ENCODE measurements around the gene SMPD1.

- no peak for TF ChIP-seq EP300 (IDR thresholded peaks at IDR 0.05)
- no peak for TF ChIP-seq POLR2AphosphoS5 (IDR thresholded peaks at IDR 0.05)
- no peak for TF ChIP-seq POLR2A (IDR thresholded peaks at IDR 0.05)
Measured at GRCh38 chr11:6402561-6402981, 12.3 kb downstream of the SMPD1 start.
